DLD1 (cell line): ENCODE data around the gene MTMR12.

Source experiments
- in situ Hi-C: cut with HindIII; loops from 2 replicates; pipeline ENCODE4 v1.10.0; 2017; ENCODE audit warnings: low sequenced_read_pairs

Gene MTMR12

DNA sequence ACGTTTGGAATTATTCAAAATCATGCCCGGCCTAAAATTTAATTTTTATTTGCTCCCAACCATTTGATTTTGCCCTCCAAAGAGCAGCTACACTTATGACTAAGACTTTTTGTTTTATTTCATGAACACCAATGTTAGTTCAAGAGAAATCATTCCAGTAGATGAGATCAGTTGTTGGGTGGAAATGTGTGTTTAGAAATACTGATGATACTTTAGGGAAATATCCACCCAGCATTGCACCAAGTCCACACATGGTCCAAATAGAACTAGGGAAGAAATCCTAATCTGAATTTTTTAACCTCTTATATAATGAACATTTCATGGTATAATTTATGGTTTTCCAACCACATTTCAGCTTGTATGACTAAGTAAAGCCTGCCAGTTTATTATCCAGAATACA, 110.3 kb downstream of the MTMR12 start:
- in situ Hi-C loops = no loop called here

DNA sequence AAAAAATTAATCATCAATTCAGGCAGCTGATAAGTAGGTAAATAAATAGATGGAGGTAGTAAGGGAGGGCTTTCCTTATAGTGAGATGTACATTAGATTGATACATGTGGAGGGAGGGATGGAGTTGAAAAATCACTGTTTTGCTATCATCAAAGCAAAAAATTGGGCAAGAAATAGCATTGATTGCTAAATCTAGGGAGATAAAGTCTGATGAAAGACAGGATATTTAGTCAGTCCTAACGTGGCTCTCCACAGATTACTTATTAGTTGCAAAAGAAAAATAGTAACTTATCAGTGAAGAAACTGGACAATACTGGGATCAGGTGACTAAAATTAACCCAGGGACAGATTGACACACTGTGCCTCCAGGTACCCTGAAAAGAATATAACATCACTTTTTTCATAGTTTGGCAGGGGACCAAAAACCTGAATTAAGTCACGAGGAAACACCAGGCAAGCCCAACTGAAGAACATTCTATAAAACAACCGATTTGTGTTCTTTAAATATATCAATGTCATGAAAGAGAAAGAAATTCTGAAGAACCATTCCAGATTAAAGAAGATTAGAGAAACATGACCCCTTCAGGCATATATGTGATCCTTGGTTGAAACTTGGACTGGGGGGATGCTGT, 111.5 kb downstream of the MTMR12 start:
- in situ Hi-C loops = no loop called here

DNA sequence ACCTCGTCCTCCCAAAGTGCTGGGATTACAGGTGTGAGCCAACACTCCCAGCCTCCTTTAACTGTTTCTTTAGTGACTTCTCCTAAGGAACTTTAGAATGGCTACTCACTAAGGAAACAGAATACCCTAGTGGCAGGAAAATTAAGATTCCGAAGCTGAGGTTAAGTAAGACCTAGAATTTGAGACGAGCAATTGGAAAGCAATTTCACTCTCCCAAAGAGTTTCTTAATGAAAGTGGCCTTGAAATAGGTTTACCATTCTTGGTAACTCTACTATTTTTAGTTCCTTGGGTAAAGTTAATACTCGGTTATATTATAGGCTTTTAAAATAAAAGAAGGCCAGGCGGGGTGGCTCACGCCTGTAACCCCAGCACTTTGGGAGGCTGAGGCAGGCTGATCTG, 115.7 kb downstream of the MTMR12 start:
- in situ Hi-C loops = no loop called here

DNA sequence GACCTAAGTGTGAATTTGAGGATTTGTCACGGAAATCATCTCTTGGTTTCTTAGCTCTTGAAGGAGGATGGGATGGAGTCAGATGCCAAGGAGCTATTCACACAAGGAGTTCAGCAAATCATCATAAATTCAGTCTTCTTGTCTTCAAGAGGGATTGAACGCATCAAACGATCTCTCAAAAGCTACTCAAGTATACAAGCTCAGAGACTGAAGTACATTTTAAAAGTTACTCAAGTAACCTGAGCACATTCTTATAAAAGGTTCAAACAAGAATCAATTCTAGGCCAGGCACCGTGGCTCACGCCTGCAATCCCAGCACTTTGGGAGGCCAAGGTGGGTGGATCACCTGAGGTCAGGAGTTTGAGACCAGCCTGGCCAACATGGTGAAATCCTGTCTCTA, 117.5 kb downstream of the MTMR12 start:
- in situ Hi-C loops = no loop called here

DNA sequence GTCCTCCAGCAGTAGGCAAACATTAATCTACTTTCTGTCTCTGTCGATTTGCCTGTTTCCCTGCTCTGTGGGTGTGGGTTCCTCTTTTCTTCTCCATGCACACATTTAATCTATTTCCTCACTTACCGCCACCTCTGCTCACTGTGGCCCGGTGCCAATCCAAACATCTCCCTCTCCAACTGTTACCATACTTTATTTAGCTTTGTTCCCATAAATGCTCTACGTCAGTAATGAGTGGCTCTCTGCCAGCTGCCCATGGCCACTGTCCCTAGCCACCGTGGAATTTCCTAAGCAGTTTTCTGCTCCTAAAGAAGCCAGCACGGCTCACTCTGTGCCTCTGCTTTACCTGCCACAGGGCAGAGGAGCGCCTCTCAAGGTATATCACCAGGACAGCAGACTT, 119.1 kb downstream of the MTMR12 start:
- in situ Hi-C loops = no loop called here

DNA sequence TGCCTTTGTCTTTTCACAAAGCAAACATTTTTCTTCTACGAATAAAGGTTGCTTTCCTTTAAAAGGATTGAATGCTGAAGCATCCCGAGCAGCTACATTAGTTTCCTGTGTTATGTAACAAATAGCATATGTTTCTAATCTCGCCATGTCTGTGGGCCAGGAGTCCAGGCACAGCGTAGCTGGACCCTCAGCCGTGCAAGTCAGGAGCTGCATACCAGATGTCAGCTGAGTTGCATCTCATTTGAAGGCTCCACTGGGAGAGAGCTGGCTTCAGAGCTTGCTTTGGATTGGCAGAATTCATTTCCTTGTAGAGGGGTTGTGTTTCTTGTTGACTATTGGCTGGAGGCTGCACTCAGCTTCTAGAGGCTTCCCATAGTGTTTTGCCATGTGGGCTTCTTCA, 122.6 kb downstream of the MTMR12 start:
- in situ Hi-C loops = no loop called here

DNA sequence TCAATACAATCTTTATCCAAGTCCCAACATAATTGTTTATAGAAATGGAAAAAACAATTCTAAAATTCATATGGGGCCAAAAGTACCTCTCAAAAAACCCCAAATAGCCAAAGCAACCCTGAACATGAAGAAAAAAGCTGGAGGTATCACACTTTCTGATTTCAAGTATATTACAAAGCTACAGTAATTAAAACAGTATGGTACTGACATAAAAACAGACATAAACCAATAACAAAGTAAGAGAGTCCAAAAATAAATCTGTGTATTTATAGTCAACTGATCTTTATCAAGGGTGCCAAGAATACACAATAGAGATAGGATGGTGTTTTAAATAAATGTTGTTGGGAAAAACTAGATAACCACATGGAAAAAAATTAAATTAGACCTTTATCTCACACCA, 125.1 kb downstream of the MTMR12 start:
- in situ Hi-C loops = no loop called here

DNA sequence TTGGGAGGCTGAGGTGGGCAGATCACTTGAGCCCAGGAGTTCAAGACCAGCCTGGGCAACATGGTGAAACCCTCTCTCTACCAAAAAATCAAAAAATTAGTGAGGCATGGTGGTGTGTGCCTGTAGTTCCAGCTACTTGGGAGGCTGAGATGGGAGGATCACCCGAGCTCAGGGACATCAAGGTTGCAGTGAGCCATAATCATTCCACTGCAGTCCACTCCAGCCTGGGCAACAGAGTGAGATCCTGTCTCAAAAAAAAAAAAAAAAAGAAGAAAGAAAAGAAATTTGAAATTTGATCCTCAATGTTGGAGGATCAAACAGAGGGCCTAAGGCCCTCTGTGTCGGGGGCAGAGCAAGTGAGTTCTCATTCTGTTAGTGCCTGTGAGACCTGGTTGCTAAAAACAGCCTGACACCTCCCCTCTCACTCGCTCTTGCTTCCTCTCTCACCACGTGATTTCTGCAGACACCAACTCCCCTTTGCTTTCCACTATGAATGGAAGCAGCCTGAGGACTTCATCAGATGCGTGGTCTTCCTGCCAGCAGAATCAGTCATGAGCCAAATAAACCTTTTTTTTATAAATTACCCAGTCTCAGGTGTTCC, 130.2 kb downstream of the MTMR12 start:
- in situ Hi-C loops = no loop called here
